ENCODE results near the gene HSPB7.

Gene HSPB7

GRCh38 chr1:16011936-16012589 is 5.8 kb downstream of the HSPB7 start:
- H3K9me3 ChIP-seq: no peaks in the 10 kb centered on the region
- H3K27ac ChIP-seq: no peak overlapping the region
- peaks cover 6 to 11% of the 10 kb centered on the region in 2 experiments for H3K4me1 ChIP-seq (ENCODE audit: control insufficient read depth in 1 of 2, insufficient read depth in 1 of 2, low read depth in 1 of 2, low read length in 1 of 2)
- no peaks in the 10 kb centered on the region for H3K36me3 ChIP-seq
- H3K27me3 ChIP-seq: peaks cover 28% of the 10 kb centered on the region
- TF ChIP-seq, protein P1, sequence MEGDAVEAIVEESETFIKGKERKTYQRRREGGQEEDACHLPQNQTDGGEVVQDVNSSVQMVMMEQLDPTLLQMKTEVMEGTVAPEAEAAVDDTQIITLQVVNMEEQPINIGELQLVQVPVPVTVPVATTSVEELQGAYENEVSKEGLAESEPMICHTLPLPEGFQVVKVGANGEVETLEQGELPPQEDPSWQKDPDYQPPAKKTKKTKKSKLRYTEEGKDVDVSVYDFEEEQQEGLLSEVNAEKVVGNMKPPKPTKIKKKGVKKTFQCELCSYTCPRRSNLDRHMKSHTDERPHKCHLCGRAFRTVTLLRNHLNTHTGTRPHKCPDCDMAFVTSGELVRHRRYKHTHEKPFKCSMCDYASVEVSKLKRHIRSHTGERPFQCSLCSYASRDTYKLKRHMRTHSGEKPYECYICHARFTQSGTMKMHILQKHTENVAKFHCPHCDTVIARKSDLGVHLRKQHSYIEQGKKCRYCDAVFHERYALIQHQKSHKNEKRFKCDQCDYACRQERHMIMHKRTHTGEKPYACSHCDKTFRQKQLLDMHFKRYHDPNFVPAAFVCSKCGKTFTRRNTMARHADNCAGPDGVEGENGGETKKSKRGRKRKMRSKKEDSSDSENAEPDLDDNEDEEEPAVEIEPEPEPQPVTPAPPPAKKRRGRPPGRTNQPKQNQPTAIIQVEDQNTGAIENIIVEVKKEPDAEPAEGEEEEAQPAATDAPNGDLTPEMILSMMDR (IDR thresholded peaks at IDR 0.05): no peak
- H3K4me3 ChIP-seq (ENCODE audit: low read depth in 1 of 2, low read length in 1 of 2): peak overlapping the region; percentile 56 to 61

GRCh38 chr1:16010837-16011236 is 7.0 kb downstream of the HSPB7 start:
- no peaks in the 10 kb centered on the region for H3K36me3 ChIP-seq
- H3K9me3 ChIP-seq: no peaks in the 10 kb centered on the region
- no peak overlapping the region for H3K27ac ChIP-seq
- TF ChIP-seq, protein P1 (IDR thresholded peaks at IDR 0.05): no peak
- H3K27me3 ChIP-seq: peaks cover 28% of the 10 kb centered on the region
- H3K4me3 ChIP-seq (ENCODE audit: low read depth in 1 of 2, low read length in 1 of 2): no peak overlapping the region
- peaks cover 6 to 11% of the 10 kb centered on the region in 2 experiments for H3K4me1 ChIP-seq (ENCODE audit: control insufficient read depth in 1 of 2, insufficient read depth in 1 of 2, low read depth in 1 of 2, low read length in 1 of 2)

GRCh38 chr1:16009678-16010077 is 8.2 kb downstream of the HSPB7 start:
- TF ChIP-seq, protein P1 (IDR thresholded peaks at IDR 0.05): no peak
- H3K27ac ChIP-seq: no peak overlapping the region
- no peaks in the 10 kb centered on the region for H3K36me3 ChIP-seq
- H3K9me3 ChIP-seq: no peaks in the 10 kb centered on the region
- H3K27me3 ChIP-seq: peaks cover 25% of the 10 kb centered on the region
- peaks cover 6 to 11% of the 10 kb centered on the region in 2 experiments for H3K4me1 ChIP-seq (ENCODE audit: control insufficient read depth in 1 of 2, insufficient read depth in 1 of 2, low read depth in 1 of 2, low read length in 1 of 2)
- H3K4me3 ChIP-seq (ENCODE audit: low read depth in 1 of 2, low read length in 1 of 2): no peak overlapping the region

DNA sequence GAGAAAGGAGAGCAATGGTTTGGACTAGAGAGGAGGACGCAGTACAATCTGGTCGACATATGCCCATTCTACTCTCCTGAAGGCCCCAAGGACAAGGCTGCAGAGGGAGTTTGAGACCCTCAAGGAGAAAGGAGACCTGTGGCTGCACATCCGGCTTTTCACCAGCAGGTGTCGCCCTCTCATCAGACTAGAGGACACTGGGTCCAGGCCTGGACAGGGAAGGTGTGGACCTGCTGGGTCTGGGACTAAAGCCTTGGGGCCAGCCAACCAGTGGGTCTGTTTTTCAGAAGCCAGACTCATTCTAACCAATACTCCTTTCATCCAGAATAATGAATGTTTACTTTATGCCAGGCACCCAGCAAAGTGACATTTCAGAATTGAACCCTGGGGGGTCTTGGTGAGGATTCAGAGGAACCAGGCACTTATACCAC is 8.8 kb downstream of the HSPB7 start:
- Histone ChIP-seq H3K27me3 (peaks cover 18% of the 10 kb centered on the region), H3K27ac (no peak overlapping the region), H3K9me3 (no peaks in the 10 kb centered on the region), H3K4me3 (ENCODE audit: low read depth in 1 of 2, low read length in 1 of 2) (no peak overlapping the region), H3K4me1 (ENCODE audit: control insufficient read depth in 1 of 2, insufficient read depth in 1 of 2, low read depth in 1 of 2, low read length in 1 of 2) (peaks cover 6 to 11% of the 10 kb centered on the region in 2 experiments), H3K36me3 (no peaks in the 10 kb centered on the region)
- TF ChIP-seq, protein P1 (IDR thresholded peaks at IDR 0.05): peak; percentile 94

DNA sequence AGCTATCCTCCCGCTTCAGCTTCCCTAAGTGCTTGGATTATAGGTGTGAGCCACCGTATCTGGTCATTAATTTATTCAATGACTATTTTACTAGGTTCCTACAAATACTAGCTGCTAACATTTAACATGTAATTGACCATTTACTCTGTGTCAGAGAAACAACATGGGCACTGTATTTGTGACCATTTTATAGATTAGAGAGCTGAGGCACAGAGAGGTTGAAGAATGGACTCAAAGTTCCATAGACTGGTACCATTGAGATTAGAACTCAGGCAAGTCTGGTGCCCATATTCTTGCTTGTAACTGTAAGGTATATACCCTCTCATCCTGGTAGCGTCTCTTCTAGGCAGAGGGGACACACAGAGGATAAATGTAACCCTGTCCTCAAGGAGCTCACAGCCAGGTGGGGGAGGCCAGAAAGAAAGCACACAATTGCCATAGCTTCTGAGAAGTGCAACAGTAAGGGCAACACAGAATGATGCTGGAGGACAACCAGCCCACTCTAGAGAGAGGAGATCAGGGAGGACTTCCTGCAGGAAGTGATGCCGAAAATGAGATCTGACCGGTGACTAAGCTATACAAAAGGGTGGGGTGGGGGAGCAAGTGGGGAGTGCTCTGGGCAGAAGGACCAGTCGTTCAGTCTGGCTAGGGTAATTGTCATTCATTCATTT is 10.0 kb downstream of the HSPB7 start:
- TF ChIP-seq, protein P1 (IDR thresholded peaks at IDR 0.05): no peak
- Histone ChIP-seq H3K4me3 (ENCODE audit: low read depth in 1 of 2, low read length in 1 of 2) (no peak overlapping the region), H3K36me3 (no peaks in the 10 kb centered on the region), H3K27me3 (peaks cover 6% of the 10 kb centered on the region), H3K9me3 (no peaks in the 10 kb centered on the region), H3K27ac (no peak overlapping the region), H3K4me1 (ENCODE audit: control insufficient read depth in 1 of 2, insufficient read depth in 1 of 2, low read depth in 1 of 2, low read length in 1 of 2) (peaks cover 6% of the 10 kb centered on the region in 2 experiments)

All from neutrophil (primary cell).